ENCODE measurements around the gene DNAJB13. TPM values are rescaled to one million over a fixed set of nuclear protein-coding genes. Genes with fewer than 3 reads are reported as not detected.
A peak's percentile ranks its signal among the peaks of the same experiment; 100 is the strongest.

Gene DNAJB13
- total and polyA plus RNA-seq, 2 of the 13 experiments (the other 11 are each of a cell fraction or from before 2014, with no cell fraction given), result 2.3 TPM; not detected in 1

DNA sequence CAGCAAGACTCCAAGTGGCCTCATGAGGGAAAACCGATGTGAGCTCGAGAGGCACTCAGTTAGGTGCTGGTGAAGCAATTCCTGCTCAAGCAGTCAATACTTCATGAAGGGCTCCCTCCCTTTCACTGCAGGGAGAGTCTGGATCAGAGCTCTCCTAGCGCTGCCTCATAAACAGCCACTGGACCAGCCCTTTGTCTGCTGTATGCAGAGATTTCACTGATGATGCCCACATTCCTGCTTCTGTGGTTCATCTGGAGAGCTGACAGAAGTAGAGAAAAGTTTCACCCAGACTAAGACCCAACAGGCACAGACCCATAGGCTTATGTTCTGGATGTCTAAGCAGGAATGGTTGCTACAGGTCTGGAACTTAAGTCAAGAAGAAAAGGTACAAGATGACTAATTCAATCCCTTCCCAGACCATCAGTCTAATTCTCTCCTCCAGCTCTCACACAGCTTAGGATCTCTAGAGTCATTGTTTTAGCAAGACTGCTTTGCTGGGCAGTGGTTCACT, 27.8 kb downstream of the DNAJB13 start:
- no peak overlapping the region for H3K4me3 ChIP-seq (replicated peaks in 1 of 3; ENCODE audit: insufficient read depth in 1 of 3, low read depth in 2 of 3, low read length in 3 of 3)
- FAIRE-seq (no peak), DNase-seq (ENCODE audit: low spot score) (no peak), ATAC-seq (no peak)
- peaks cover 34% of the 10 kb centered on the region for H3K4me1 ChIP-seq (ENCODE audit: insufficient read depth, low read length)
- BruUV-seq (replicated peaks), result no TSS peak
- peaks cover 16 to 47% of the 10 kb centered on the region in 2 experiments; a peak in 4 of 5 replicates for H3K36me3 ChIP-seq (replicated peaks in 1 of 2; ENCODE audit: control insufficient read depth in 1 of 2, insufficient read depth in 2 of 2, low read length in 2 of 2)
- no peak for TF ChIP-seq KLF9 (CRISPR knock-in tag; IDR thresholded peaks at IDR 0.05; ENCODE audit: low read depth)
- H3K27me3 ChIP-seq (ENCODE audit: control insufficient read depth in 1 of 2, insufficient read depth in 2 of 2, low read length in 2 of 2), result no peaks in the 10 kb centered on the region
- ChIA-PET POLR2A (no interaction called here), CTCF (ENCODE audit: low intra/inter-chr PET ratio, low total read pairs) (no interaction called here)
- in situ Hi-C loops (cut with HindIII; ENCODE audit: extremely low pct_ligation_motif_present, low pct_unique_long_range_greater_than_20kb) (no loop called here), intact Hi-C loops (cut with micrococcal nuclease; ENCODE audit: unreplicated experiment) (no loop called here)
- no peak overlapping the region for H3K27ac ChIP-seq (ENCODE audit: extremely low read length, insufficient read depth, low read length)
- H2AFZ ChIP-seq (ENCODE audit: low read length), result no peak overlapping the region
- no peaks in the 10 kb centered on the region for H3K9me3 ChIP-seq (ENCODE audit: low read length)
- no CpG with 5 or more reads among the region's 3 CpGs for WGBS (ENCODE audit: low lambda C conversion rate)
- H3K79me2 ChIP-seq (ENCODE audit: insufficient read depth, low read length), result peaks cover 3% of the 10 kb centered on the region
- H3K4me2 ChIP-seq (ENCODE audit: low read depth, low read length), result no peak overlapping the region
- no peak overlapping the region for H3K9ac ChIP-seq (ENCODE audit: insufficient read depth, low read depth, low read length)
- H4K20me1 ChIP-seq (ENCODE audit: insufficient read depth, low read length), result no peaks in the 10 kb centered on the region

- ATAC-seq (no peak), FAIRE-seq (no peak), DNase-seq (ENCODE audit: low spot score) (peak; percentile 38)
- Histone ChIP-seq H3K27me3 (ENCODE audit: control insufficient read depth in 1 of 2, insufficient read depth in 2 of 2, low read length in 2 of 2) (no peaks in the 10 kb centered on the region), H3K27ac (ENCODE audit: extremely low read length, insufficient read depth, low read length) (no peak overlapping the region), H3K4me3 (replicated peaks in 1 of 3; ENCODE audit: insufficient read depth in 1 of 3, low read depth in 2 of 3, low read length in 3 of 3) (no peak overlapping the region), H3K4me2 (ENCODE audit: low read depth, low read length) (no peak overlapping the region; the same call in 1 of the 2 replicates), H3K79me2 (ENCODE audit: insufficient read depth, low read length) (peaks cover 3% of the 10 kb centered on the region), H2AFZ (ENCODE audit: low read length) (no peak overlapping the region), H3K36me3 (replicated peaks in 1 of 2; ENCODE audit: control insufficient read depth in 1 of 2, insufficient read depth in 2 of 2, low read length in 2 of 2) (peaks cover 15 to 42% of the 10 kb centered on the region in 2 experiments; a peak in 4 of 5 replicates), H3K9ac (ENCODE audit: insufficient read depth, low read depth, low read length) (no peak overlapping the region), H3K4me1 (ENCODE audit: insufficient read depth, low read length) (peaks cover 47% of the 10 kb centered on the region), H3K9me3 (ENCODE audit: low read length) (no peaks in the 10 kb centered on the region), H4K20me1 (ENCODE audit: insufficient read depth, low read length) (no peaks in the 10 kb centered on the region)
- intact Hi-C loops (cut with micrococcal nuclease; ENCODE audit: unreplicated experiment), result no loop called here
- POLR2A ChIA-PET, result interaction anchor here (1.2 to 4.9 kb wide), 2 partner anchors 27 to 38 kb away, joined by 7 to 32 read pairs; no protein-coding TSS in a partner anchor
- in situ Hi-C loops (cut with HindIII; ENCODE audit: extremely low pct_ligation_motif_present, low pct_unique_long_range_greater_than_20kb), result no loop called here
- 93% methylated on average over 3 of the region's 6 CpGs for WGBS (ENCODE audit: low lambda C conversion rate)
- no TSS peak for BruUV-seq (replicated peaks)
- CTCF ChIA-PET (ENCODE audit: low intra/inter-chr PET ratio, low total read pairs), result no interaction called here
- no peak for TF ChIP-seq ZNF503 (CRISPR knock-in tag; IDR thresholded peaks at IDR 0.05)
- no peak for TF ChIP-seq ZNF770 (CRISPR knock-in tag; IDR thresholded peaks at IDR 0.05)
- no peak for TF ChIP-seq SIX4 (CRISPR knock-in tag; IDR thresholded peaks at IDR 0.05)
- TF ChIP-seq NFE2L2 (IDR thresholded peaks at IDR 0.05; ENCODE audit: low read length), result no peak
- TF ChIP-seq, protein P1, sequence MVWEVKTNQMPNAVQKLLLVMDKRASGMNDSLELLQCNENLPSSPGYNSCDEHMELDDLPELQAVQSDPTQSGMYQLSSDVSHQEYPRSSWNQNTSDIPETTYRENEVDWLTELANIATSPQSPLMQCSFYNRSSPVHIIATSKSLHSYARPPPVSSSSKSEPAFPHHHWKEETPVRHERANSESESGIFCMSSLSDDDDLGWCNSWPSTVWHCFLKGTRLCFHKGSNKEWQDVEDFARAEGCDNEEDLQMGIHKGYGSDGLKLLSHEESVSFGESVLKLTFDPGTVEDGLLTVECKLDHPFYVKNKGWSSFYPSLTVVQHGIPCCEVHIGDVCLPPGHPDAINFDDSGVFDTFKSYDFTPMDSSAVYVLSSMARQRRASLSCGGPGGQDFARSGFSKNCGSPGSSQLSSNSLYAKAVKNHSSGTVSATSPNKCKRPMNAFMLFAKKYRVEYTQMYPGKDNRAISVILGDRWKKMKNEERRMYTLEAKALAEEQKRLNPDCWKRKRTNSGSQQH (CRISPR knock-in tag; IDR thresholded peaks at IDR 0.05; ENCODE audit: low read depth), result no peak
- TF ChIP-seq ZSCAN22 (CRISPR knock-in tag; IDR thresholded peaks at IDR 0.05), result no peak
- no peak for TF ChIP-seq CHD2 (IDR thresholded peaks at IDR 0.05; ENCODE audit: low read depth, low read length)
- TF ChIP-seq PLSCR1 (CRISPR knock-in tag; IDR thresholded peaks at IDR 0.05; ENCODE audit: borderline replicate concordance), result no peak
These were observed 29.5 kb downstream of the DNAJB13 start for GRCh38 chr11:73980001-73980961.

All from HepG2 (cell line).